Stimulated activated CD8-positive, alpha-beta memory T cell treated with anti-CD3 and anti-CD28 coated beads, Interleukin-7, amount 100 ng/mL, for 4 hours (primary cell): Measurements from ENCODE around the gene CNP.

Source experiments
- DNase-seq, 2 donors: peaks; one replicate each; pipeline ENCODE4 v3.0.0-alpha.2; 2020; ENCODE audit warnings: low read depth in 2 of 2

Gene CNP

DNA sequence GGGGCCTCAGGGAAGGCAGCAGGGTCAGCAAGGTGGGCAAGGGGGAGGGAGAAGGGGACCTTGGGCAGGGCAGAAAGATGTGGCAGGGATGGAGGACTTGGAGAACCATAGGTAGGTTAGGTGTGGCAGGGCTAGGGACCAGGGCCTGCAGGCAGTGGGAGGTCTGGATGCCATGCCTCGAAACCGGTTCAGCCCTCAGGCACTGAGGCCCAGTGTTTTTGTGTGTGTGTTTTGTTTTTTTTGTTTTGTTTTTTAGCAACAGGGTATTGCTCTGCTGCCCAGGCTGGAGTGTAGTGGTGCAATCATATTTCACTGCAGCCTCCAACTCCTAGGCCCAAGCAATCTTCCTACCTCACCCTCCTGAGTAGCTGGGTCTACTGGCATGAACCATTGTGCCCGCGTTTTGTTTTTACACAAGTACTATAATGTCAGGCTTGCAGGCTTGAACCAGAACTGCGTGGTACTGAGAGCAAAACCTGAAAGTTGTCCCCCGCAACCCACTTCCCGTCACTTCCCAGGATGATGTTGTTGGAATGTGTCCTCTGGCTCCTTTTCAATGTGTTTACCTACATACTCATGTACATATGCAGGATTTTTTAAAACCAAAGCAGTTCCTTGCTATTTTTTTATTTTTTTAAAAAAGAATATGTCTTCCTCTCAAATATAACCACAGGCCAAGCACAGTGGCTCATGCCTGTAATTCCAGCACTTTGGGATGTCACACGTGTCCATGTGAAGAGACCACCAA, 23.8 kb upstream of the CNP start:
- DNase-seq: no peak

DNA sequence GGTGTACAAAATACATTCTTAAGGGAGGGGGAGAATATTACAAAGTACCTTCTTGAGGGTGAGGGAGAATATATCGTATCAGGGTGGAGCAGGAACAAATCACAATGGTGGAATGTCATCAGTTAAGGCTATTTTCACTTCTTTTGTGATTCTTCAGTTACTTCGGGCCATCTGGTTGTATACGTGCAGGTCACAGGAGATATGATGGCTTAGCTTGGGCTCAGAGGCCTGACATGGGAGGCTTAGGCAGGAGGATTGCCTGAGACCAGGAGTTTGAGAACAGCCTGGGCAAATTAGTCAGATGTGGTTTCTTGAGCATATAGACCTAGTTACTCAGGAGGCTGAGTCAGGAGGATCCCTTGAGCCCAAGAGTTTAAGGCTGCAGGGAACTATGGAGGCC, 23.1 kb upstream of the CNP start:
- DNase-seq: no peak

GRCh38 chr17:41944943-41945342, 21.7 kb upstream of the CNP start:
- no peak for DNase-seq

- no peak for DNase-seq
Measured at GRCh38 chr17:41948762-41949460, 17.7 kb upstream of the CNP start.

DNA sequence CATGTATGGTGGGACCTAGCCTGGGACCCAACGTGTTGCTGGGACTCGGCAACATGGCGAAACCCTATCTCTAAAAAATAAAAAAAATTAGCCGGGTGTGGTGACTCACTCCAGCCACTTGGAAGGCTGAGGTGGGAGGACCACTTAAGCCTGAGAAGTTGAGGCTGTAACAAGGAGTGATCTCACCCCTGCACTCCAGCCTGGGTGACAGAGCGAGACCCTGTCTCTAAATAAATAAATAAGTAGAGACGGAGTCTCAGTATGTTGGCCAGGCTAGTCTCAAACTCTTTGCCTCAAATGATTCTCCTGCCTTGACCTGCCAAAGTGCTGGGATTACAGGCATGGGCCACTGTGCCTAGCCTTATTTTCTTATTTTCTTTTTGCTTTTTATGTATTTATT, 10.1 kb upstream of the CNP start:
- no peak for DNase-seq

- no peak for DNase-seq
Measured at GRCh38 chr17:41957031-41957868, 9.3 kb upstream of the CNP start.

DNA sequence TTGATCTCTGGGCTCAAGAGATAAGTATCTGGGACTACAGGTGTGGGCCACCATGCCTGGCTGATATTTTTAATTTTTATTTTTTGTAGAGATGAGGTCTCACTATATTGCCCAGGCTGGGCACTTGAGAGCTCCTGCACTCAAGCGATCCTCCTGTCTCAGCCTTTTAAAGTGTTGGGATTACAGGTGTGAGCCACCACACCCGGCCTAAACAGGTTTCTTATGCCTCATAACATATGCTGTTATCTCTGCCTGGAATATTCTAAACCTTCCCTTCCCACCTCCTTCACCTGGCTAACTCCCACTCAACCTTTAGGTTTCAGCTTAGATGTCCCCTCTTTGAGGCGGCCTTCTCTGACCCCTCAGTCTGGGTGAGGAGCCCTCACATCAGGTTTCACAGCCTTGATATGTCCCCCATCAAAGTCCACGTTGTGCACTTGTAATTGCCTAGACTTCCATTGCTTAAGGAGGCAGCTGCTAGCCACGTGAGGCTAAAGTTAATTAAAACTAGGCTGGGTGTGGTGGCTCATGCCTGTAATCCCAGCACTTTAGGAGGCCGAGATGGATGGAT, 8.6 kb upstream of the CNP start:
- no peak for DNase-seq

DNA sequence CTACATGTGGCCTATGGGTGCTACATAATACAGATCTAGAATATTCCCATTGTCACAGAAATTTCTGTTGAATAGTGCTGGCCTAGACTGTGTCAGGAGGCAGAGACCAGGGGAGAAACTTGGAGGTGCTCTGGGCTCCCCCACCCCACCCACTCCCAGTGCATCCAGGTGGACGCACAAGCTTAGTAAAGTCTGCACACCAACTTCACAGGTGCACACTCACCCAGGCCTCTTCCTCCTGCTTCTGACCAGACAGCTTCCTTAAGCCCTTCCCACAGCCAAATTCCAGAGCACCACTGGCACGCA, 7.6 kb upstream of the CNP start:
- no peak for DNase-seq

- DNase-seq: no peak
Measured at GRCh38 chr17:41959336-41960095, 7.1 kb upstream of the CNP start.

- DNase-seq: no peak
Measured at GRCh38 chr17:41962111-41962510, 4.5 kb upstream of the CNP start.

GRCh38 chr17:41962768-41963434, 3.7 kb upstream of the CNP start:
- DNase-seq: peak; percentile 46 to 47

DNA sequence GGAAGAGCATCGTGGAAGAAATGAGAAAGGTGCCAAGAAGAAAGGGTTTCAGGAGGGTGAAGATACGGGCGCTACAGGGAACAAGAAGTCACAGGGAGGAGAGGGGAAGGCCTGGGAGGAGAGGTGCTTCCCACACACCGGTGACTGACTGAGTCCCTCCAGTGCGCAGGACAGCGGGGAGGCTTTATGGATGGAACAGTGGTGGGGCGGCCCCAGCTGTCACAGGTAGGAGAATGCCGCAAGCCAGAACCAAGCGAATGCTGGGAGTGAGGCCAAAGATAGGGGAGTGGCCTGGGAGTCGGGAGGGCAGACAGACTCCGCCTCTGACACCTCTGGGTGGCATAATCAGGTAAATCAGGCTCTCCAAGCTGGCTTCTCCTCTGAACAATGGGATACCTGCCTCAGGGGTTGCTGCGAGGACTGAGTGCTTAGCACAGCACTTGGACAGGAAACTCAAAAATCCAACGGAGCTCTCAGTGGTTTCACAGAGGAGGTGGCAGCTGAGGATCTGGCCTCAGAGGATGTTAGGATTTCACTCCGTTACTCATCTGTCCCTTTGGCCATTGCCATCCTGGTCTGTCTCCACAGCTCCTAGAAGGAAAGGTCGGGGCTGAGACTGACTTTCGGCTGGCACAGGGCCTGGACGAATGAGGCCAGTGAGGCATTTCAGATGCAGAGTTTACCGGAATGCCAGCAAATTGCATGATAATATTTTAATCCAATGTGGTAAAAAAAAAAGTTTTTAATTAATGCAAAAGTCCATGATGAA, 717 bp upstream of the CNP start:
- DNase-seq: peak; percentile 45 to 52

GRCh38 chr17:41967141-41967920, 736 bp downstream of the CNP start:
- DNase-seq: peak in 1 of 2 donors; percentile 5

DNA sequence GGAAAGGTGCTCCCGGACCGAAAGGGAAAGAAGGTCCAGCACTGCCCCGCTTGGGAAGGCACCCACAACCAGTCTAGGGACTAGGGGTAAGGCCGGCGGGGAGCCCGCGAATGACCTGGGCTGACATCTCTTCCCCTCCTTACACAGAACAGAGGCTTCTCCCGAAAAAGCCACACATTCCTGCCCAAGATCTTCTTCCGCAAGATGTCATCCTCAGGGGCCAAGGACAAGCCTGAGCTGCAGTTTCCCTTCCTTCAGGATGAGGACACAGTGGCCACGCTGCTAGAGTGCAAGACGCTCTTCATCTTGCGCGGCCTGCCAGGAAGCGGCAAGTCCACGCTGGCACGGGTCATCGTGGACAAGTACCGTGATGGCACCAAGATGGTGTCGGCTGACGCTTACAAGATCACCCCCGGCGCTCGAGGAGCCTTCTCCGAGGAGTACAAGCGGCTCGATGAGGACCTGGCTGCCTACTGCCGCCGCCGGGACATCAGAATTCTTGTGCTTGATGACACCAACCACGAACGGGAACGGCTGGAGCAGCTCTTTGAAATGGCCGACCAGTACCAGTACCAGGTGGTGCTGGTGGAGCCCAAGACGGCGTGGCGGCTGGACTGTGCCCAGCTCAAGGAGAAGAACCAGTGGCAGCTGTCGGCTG, 1.5 kb downstream of the CNP start:
- DNase-seq: no peak

DNA sequence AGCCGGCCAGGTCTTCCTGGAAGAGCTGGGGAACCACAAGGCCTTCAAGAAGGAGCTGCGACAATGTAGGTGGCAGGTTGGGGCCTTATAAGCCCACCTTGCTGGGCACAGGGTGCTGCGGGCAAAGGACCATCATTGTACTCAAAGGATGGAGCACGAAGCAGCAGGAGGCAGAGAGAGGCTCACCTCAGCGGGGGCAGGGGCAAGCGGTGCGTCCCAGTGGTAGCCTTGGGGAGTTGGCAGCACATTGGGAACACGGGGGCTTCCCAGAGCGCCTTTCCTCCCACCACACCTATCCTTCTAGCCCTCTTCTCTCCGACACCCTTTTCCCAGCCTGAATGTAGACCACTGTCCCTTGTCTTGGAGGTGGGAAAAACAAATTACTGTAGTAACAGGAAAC, 2.1 kb downstream of the CNP start:
- no peak for DNase-seq

GRCh38 chr17:41970901-41971331, 4.3 kb downstream of the CNP start:
- DNase-seq: no peak

DNA sequence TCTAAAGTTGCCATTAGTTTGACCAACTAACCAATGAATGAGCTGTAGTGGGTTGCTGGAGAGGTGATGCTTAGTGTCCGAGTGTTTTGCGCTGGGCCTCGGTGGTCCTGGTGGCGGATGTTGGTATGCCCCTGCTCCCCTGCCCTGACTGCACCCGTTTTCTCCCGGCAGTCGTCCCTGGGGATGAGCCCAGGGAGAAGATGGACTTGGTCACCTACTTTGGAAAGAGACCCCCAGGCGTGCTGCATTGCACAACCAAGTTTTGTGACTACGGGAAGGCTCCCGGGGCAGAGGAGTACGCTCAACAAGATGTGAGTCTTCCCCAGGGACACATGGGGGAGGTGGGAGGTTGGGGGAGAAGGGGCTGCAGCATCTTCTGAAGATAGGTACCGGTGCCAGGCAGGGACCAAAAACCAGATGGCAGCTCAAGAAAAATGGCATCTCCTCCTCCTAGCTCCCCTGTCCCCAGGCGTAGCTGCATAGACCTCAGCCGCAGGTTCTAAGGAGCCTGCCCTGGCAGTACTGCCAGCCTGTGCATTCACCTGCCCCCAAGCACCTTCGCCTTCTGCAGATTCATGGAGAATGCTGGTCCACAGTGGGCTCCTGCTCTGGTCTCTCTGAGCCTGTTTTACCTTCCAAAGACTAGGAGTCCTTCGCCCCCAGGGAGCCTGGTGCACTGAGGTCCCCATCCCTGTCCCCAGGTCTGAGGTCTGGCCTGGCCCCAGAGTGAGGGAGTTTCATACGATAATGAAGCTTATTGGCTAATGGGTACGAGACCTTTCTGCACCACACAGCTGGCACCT, 5.3 kb downstream of the CNP start:
- no peak for DNase-seq
